Lower leg skin (tissue), 3 donors: ENCODE data around the gene CHAF1B.

Source experiments
- POLR2A ChIP-seq, 2 donors: fragments of 450-650 bp; IDR thresholded peaks; one replicate each; pipeline ENCODE4 v1.6.1; 2016 to 2017; ENCODE audit warnings: antibody characterized with exemption in 2 of 2, mild to moderate bottlenecking in 1 of 2, moderate library complexity in 1 of 2
- TF ChIP-seq, protein P1 (sequence below), 3 donors: fragments of 450-650 bp; IDR thresholded peaks; one replicate each; pipeline ENCODE4 v1.5.1; 2016; ENCODE audit warnings: antibody characterized with exemption in 3 of 3, mild to moderate bottlenecking in 3 of 3, moderate library complexity in 2 of 3

DNA sequence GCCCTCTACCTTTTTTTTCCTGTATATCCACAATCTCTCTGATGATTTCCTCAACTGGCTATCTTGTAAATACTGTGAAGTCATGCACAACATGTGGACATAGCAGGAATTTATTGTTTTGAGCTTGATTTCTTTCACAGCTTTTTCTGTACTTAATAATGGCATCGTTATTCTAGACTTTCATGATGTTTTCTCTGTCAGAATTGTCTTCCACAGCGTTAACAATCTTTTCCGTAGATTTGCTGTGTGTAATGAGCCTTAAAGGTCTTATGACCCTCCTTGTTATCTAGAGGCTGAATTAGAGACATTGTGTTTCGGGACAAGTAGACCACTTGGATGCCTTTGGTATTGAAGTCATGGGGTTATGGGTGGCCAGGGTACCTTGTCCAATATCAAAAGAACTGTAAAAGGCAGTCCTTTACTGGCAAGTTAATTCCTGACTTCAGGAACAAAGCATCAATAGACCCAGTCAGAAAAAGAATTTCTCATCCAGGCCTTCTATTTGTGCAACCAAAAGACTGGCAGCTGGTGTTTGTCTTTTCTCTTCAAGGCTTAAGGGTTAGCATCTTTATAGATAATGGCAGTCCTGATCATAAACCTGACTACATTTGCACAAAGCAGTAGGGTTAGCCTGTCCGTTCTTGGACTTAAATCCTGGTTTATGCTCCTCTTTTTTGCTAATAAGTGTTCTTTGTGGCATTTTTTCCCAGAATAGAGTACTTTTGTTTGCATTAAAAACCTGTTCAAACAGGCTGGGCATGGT is 30.1 kb upstream of the CHAF1B start:
- TF ChIP-seq, protein P1, sequence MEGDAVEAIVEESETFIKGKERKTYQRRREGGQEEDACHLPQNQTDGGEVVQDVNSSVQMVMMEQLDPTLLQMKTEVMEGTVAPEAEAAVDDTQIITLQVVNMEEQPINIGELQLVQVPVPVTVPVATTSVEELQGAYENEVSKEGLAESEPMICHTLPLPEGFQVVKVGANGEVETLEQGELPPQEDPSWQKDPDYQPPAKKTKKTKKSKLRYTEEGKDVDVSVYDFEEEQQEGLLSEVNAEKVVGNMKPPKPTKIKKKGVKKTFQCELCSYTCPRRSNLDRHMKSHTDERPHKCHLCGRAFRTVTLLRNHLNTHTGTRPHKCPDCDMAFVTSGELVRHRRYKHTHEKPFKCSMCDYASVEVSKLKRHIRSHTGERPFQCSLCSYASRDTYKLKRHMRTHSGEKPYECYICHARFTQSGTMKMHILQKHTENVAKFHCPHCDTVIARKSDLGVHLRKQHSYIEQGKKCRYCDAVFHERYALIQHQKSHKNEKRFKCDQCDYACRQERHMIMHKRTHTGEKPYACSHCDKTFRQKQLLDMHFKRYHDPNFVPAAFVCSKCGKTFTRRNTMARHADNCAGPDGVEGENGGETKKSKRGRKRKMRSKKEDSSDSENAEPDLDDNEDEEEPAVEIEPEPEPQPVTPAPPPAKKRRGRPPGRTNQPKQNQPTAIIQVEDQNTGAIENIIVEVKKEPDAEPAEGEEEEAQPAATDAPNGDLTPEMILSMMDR (IDR thresholded peaks at IDR 0.05): no peak
- no peak for TF ChIP-seq POLR2A (IDR thresholded peaks at IDR 0.05)
